Activated T-cell treated with anti-CD3 and anti-CD28 coated beads, Interleukin-2, amount 50 U/mL, for 4 hours (primary cell): ENCODE results near the gene PDAP1. TPM values are rescaled to one million over a fixed set of nuclear protein-coding genes. Genes with fewer than 3 reads are reported as not detected.
"Not testable (repeated sequence)": the region's sequence is repeated elsewhere in the genome, so short reads cannot be mapped to it uniquely, and the experiment has no call there.

Source experiments
- ATAC-seq, 2 donors: fragments of 200-7000 bp; cut with Tn5 transposase; one replicate each; pipeline ENCODE4 v1.10.0; 2021
- DNase-seq: peaks from one replicate; pipeline ENCODE4 v3.0.0-alpha.2; 2020
- H3K27me3 Mint-ChIP-seq: one replicate; pipeline ENCODE4 v1.8.0; 2021; ENCODE audit warnings: low read depth, mixed read lengths
- H3K36me3 Mint-ChIP-seq: one replicate; pipeline ENCODE4 v1.8.0; 2022; ENCODE audit warnings: mixed read lengths; ENCODE audit not compliant: insufficient read depth
- H3K4me1 Mint-ChIP-seq: one replicate; pipeline ENCODE4 v1.8.0; 2021; ENCODE audit warnings: low read depth, mixed read lengths
- H3K4me3 Mint-ChIP-seq: one replicate; pipeline ENCODE4 v1.8.0; 2021; ENCODE audit warnings: mild to moderate bottlenecking, moderate library complexity, mixed read lengths
- H3K9me3 Mint-ChIP-seq: one replicate; pipeline ENCODE4 v1.8.0; 2021; ENCODE audit warnings: mixed read lengths
- total RNA-seq, 3 donors: library from RNA; stranded (reverse); gene quantifications; one replicate each; pipeline ENCODE4 v1.2.1, GENCODE V29; 2021

Gene PDAP1
- total RNA-seq, 3 donors from 2014 or later = 231 to 255 (median 235) TPM

GRCh38 chr7:99383203-99383602, 25.2 kb downstream of the PDAP1 start:
- H3K4me3 Mint-ChIP-seq = no peak overlapping the region
- peaks cover 46% of the 10 kb centered on the region for H3K4me1 Mint-ChIP-seq
- DNase-seq = no peak
- H3K36me3 Mint-ChIP-seq = peaks cover 10% of the 10 kb centered on the region
- H3K9me3 Mint-ChIP-seq = no peaks in the 10 kb centered on the region
- ATAC-seq = no peak
- no peaks in the 10 kb centered on the region for H3K27me3 Mint-ChIP-seq

- ATAC-seq (no peak), DNase-seq (no peak)
- H3K4me1 Mint-ChIP-seq = peaks cover 55% of the 10 kb centered on the region
- no peaks in the 10 kb centered on the region for H3K9me3 Mint-ChIP-seq
- peaks cover 12% of the 10 kb centered on the region for H3K36me3 Mint-ChIP-seq
- H3K4me3 Mint-ChIP-seq = no peak overlapping the region
- no peaks in the 10 kb centered on the region for H3K27me3 Mint-ChIP-seq
Measured at GRCh38 chr7:99381664-99382075, 26.7 kb downstream of the PDAP1 start.

GRCh38 chr7:99380823-99381663, 27.4 kb downstream of the PDAP1 start:
- Mint-ChIP-seq H3K4me1 (peaks cover 61% of the 10 kb centered on the region), H3K36me3 (peaks cover 12% of the 10 kb centered on the region), H3K4me3 (peak overlapping the region; percentile 77), H3K27me3 (no peaks in the 10 kb centered on the region), H3K9me3 (no peaks in the 10 kb centered on the region)
- peak; percentile 84 for DNase-seq
- peak; percentile 90 to 92 for ATAC-seq

- Mint-ChIP-seq H3K27me3 (no peaks in the 10 kb centered on the region), H3K4me3 (peak overlapping the region; percentile 77), H3K9me3 (no peaks in the 10 kb centered on the region), H3K36me3 (peaks cover 12% of the 10 kb centered on the region), H3K4me1 (peaks cover 63% of the 10 kb centered on the region)
- DNase-seq = peak; percentile 13
- peak; percentile 20 to 23 for ATAC-seq
Measured at GRCh38 chr7:99380032-99380822, 28.2 kb downstream of the PDAP1 start.

GRCh38 chr7:99379693-99380031, 28.7 kb downstream of the PDAP1 start:
- not testable (repeated sequence) for H3K9me3 Mint-ChIP-seq, DNase-seq, H3K27me3 Mint-ChIP-seq
- peak overlapping the region; percentile 77 for H3K4me3 Mint-ChIP-seq
- peaks cover 63% of the 10 kb centered on the region for H3K4me1 Mint-ChIP-seq
- H3K36me3 Mint-ChIP-seq = peaks cover 12% of the 10 kb centered on the region
- peak in 1 of 2 donors; percentile 3 for ATAC-seq

- H3K36me3 Mint-ChIP-seq = peaks cover 12% of the 10 kb centered on the region
- peaks cover 58% of the 10 kb centered on the region for H3K4me1 Mint-ChIP-seq
- H3K9me3 Mint-ChIP-seq = no peaks in the 10 kb centered on the region
- no peaks in the 10 kb centered on the region for H3K27me3 Mint-ChIP-seq
- DNase-seq (peak; percentile 44), ATAC-seq (peak; percentile 11 to 13)
- peak overlapping the region; percentile 77 for H3K4me3 Mint-ChIP-seq
Measured at GRCh38 chr7:99379043-99379577, 29.3 kb downstream of the PDAP1 start.

GRCh38 chr7:99375070-99375807, 33.2 kb downstream of the PDAP1 start:
- Mint-ChIP-seq H3K9me3 (no peaks in the 10 kb centered on the region), H3K4me3 (peak overlapping the region; percentile 78), H3K27me3 (no peaks in the 10 kb centered on the region), H3K4me1 (peaks cover 38% of the 10 kb centered on the region), H3K36me3 (peaks cover 7% of the 10 kb centered on the region)
- peak; percentile 44 for DNase-seq
- ATAC-seq = peak; percentile 53 to 55

GRCh38 chr7:99374111-99375064, 34.0 kb downstream of the PDAP1 start, which contains the start of gene ARPC1B:
Gene ARPC1B, plus strand, starts transcription at chr7:99374730. Its CDS starts 10,985 bp downstream, at chr7:99385715.
- Mint-ChIP-seq H3K9me3 (no peaks in the 10 kb centered on the region), H3K4me3 (peak within 1 kb of the TSS; percentile 82), H3K27me3 (no peaks in the 10 kb centered on the region), H3K4me1 (peaks cover 29% of the 10 kb centered on the region), H3K36me3 (peaks cover 7% of the 10 kb centered on the region)
- ATAC-seq = peak; percentile 80 to 84
- peak; percentile 82 for DNase-seq

GRCh38 chr7:99373091-99374066, 35.0 kb downstream of the PDAP1 start:
- Mint-ChIP-seq H3K27me3 (no peaks in the 10 kb centered on the region), H3K9me3 (no peaks in the 10 kb centered on the region), H3K36me3 (peaks cover 3% of the 10 kb centered on the region), H3K4me3 (peak overlapping the region; percentile 82), H3K4me1 (peaks cover 22% of the 10 kb centered on the region)
- DNase-seq (no peak), ATAC-seq (no peak)

GRCh38 chr7:99372275-99373090, 35.9 kb downstream of the PDAP1 start:
- no peaks in the 10 kb centered on the region for H3K27me3 Mint-ChIP-seq
- DNase-seq (no peak), ATAC-seq (no peak)
- peak overlapping the region; percentile 82 for H3K4me3 Mint-ChIP-seq
- H3K9me3 Mint-ChIP-seq = no peaks in the 10 kb centered on the region
- H3K4me1 Mint-ChIP-seq = peaks cover 16% of the 10 kb centered on the region
- H3K36me3 Mint-ChIP-seq = no peaks in the 10 kb centered on the region

- H3K4me1 Mint-ChIP-seq = peaks cover 11% of the 10 kb centered on the region
- no peak overlapping the region for H3K4me3 Mint-ChIP-seq
Measured at GRCh38 chr7:99371376-99371920, 36.9 kb downstream of the PDAP1 start.

More at GRCh38 chr7:99371376-99371920, 36.9 kb downstream of the PDAP1 start:
- Mint-ChIP-seq H3K36me3 (peaks cover 3% of the 10 kb centered on the region), H3K9me3 (no peaks in the 10 kb centered on the region), H3K27me3 (no peaks in the 10 kb centered on the region)
- ATAC-seq = no peak
- no peak for DNase-seq
